Stimulated activated CD4-positive, alpha-beta T cell treated with anti-CD3 and anti-CD28 coated beads, Interleukin-4, amount 100 ng/mL, for 4 hours (primary cell): Measurements from ENCODE around the gene ZNF618.

ENCODE experiments used
- DNase-seq, 2 experiments: peaks; one replicate each; pipeline ENCODE4 v3.0.0-alpha.2; 2020

The ZNF618 gene

GRCh38 chr9:113962396-113962795 lies 86.3 kb downstream of the ZNF618 start:
- no peak for DNase-seq

DNA sequence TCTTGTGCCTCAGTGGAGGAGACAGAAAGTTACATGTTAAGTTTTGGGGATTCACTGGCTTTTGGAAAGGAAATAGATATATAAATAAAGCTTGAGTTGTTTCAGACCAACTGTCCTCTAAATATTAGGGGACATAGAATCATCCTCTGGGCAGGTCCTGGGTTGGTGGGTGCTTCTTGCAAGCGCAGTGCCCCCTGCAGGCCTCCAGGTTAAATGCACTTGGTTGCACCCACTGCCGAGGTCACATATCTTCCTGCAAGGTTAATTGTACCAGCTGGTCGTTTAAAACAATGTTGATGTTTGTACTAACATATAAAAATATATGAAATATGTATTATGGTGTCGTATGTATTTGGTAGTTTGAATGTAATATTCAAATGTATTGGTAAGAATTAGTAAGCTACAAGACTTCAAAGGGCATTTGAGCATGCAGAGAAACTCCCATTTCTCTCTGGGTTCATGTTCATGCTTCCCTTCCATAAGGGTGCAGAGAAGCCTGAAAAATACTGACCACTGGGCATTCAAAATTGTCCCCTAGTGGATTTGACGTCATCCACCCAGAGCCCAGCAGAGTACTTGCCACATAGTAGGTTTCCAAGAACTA lies 87.0 kb downstream of the ZNF618 start:
- peak; percentile 4 to 5 for DNase-seq

GRCh38 chr9:113963696-113964494 lies 87.8 kb downstream of the ZNF618 start:
- no peak for DNase-seq

- DNase-seq = no peak
These were observed 88.5 kb downstream of the ZNF618 start for GRCh38 chr9:113964495-113965170.

GRCh38 chr9:113966394-113966793 lies 90.3 kb downstream of the ZNF618 start:
- DNase-seq = no peak

- no peak for DNase-seq
These were observed 91.3 kb downstream of the ZNF618 start for GRCh38 chr9:113967380-113967779.

DNA sequence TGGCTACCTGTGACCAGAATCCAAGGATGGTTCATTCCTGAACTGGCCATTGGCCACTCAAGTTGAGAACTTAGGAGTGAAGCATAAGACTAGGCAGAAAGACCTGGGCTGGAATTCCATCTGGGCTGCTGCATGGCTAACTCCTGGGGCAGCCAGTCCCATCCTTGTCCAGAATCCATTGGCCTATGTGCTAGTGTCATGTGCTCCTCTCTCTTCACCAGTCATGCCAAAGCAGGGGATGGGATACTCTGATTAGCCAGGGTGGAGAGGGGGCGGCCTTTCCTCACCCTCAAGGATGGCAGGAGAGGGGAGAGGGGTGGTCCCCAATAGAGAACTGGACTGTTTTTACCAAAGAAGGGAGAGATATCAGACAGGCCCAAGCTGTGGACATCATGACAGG lies 93.2 kb downstream of the ZNF618 start:
- DNase-seq = no peak

DNA sequence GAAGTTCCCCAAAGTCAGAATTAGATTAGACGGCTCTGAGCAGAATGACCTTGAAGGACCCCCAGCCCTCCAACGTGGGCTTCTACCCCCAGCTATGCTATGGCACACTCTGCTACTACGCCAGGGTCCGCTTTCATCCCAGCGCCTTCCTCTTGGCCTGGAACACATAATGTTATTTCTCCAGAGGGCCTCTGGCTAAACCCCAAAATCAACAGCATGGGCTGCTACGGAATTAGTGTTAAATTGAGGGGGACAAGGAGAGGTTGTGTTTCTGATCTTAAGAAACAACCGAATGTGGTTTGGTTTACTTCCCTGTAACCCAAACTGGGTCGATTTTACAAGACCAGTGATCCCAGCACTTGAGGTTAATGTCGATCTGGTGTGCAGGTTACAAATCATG lies 97.1 kb downstream of the ZNF618 start:
- no peak for DNase-seq

DNA sequence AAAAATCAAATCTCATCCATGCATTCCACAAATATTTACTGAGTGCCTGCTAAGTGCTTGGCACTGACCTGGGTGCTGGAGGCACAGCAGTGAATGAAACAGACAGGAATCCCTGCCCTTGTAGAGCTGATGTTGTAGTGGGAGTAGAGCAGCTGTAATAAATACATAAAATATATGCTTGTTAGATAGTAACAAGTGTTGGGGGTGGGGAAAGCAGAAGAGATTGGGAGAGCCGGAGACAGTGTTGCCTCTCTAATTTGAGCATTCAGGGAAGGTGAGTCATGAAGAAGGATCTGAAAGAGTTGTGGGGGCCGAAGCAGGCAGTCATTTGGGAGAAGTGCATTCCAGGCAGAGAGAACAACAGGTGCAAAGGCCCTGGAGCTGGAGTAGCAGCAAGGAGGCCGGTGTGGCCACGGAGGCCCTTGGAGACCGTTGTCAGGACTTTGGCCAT lies 97.9 kb downstream of the ZNF618 start:
- DNase-seq = no peak

DNA sequence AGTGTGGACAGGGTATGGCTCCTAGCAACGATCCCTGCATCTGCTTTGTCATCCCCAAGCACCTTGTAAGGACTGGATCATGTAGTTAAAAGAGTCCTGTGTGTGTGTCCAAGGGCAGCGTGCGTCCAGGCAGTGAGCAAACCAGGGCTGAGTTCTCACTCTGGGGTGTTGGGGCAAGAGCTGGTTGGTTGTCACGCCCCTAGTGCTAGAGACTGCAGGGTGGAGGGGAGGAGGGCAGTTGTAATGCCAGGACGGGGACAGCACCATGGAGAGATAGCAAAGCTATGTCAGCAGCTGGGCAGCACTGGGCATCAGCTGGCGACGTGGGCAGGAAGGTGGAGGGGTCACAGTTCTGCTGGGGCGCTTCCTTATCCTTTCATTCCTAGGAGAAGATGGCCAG lies 100.8 kb downstream of the ZNF618 start:
- no peak for DNase-seq

DNA sequence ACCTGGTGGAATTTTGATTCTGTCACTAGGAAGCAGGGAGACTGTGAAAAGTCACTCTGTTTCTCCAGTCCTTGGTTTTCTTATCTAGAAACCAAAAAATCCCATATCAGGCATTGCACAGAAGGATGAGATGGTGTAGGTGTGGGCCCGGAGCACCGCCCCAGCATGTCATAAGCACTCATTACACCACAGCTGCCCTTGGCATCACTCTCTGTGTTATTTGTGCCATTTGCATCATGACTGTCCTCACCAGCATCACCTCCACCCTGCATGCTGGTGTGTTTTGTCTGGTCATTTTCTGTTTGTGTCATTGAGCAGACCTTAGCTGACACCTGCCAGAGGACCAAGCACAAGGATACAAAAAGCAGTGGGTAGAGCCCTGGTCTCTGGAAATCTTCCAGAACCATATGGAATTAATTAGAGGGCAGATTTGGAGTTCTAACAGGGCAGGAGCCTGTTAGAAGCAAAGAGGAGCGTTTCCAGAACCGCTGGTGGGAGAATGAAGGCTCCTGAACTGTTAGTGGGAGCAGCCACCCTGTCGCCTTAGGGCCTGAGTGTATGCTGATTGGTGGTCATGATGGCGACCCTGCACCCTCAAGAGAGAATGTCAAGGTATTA lies 102.7 kb downstream of the ZNF618 start:
- DNase-seq = no peak

DNA sequence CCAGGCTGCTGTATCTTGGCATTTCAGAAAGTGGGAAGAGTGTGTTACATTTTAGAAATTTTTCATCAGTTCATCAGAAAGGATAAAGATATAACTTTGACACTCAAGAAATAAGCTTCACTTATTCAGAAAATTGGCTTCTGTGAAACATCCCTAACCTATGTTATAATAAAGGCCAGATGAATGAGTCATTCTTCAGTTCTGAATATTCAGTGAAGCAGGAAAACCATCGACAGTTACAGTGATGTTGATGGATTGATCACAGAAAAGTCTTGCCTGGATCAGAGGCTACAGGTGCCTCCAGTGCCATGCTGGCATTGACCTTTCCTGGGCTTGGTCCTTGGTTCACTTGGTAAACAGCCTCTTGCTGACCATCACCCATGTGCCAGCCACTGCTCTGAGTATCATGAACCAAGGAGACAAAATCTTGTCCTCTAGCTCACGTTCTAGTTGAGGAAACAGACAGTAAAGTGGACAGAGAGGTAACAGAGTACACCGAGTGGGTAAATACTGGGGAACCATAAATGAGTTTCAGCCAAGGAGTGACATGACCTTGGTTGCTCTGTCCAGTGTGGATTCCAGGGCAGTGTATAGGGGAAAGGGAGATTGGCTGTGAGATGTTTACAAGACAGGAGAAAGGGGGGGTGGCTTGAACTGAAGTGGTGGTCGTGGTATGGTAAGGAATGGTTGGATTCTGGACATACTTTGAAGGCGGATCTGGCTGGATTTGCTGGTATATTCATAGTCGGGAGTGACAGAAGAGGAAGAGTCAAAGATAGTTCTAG lies 103.4 kb downstream of the ZNF618 start:
- no peak for DNase-seq

- DNase-seq = no peak
These were observed 108.7 kb downstream of the ZNF618 start for GRCh38 chr9:113984639-113985380.

GRCh38 chr9:113985968-113986585 lies 110.0 kb downstream of the ZNF618 start:
- no peak for DNase-seq

DNA sequence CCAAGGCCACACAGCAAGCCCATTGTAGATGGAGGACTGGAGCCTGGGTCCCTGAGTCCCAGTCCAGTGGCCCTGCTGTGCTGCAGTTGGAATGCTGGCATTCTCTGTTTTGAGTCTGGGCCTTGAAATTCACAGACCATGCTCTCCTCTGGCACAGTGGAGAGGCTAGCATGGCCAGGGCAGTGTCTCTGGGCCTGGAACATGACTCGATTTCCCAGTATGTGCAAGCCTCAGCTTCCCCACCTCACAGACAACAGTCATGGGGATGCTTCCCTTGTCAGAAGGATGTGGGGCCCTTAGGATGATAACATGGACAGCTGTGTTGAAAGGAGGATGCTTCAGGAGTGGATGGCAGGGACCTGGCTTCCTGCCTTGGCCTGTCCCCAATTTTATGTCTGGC lies 110.8 kb downstream of the ZNF618 start:
- no peak for DNase-seq

DNA sequence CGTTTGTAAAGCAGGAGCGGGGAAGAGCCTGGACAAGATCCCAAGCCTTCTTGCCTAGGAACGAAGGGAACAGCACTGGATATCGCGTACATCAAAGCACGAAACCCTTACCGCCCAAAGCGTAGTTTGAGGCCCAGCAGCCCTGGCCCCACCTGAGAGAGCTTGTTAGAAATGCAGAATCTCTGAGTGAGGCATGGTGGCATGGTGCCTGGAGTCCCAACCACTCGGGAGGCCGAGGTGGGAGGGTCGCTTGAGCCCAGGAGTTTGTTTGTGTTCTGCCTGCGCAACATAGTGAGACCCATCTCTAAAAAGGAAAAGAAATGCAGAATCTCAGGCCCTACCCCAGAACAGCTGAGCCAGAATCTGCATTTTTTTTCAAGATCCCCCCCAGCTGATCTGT lies 111.4 kb downstream of the ZNF618 start:
- no peak for DNase-seq

DNA sequence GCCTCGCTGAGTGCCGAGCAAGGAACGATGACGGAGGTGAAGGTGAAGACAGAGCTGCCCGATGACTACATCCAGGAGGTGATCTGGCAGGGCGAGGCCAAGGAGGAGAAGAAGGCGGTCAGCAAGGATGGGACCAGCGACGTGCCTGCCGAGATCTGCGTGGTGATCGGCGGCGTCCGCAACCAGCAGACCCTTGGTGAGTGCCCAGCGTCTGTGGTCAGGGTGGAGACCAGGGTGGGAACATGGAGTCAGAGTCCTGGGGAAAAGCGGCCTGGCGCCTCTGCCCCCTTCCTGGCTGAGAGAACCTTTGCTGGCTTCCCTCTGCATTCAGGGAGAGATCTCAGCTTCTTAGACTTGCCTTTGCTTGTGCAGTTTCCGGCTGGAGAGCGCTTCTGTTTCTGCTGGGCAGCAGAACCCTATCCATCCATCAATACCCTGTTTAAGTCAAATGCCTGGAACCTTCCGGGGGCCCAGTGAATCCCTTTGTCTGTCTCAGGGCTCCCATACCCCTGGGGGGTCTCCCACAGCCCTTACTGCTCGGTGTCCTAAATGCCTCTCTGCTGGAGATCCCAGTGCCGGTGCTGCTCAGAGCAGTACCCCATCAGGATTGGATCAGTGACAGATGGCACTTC lies 112.4 kb downstream of the ZNF618 start:
- DNase-seq = no peak

GRCh38 chr9:113989017-113989713 lies 113.1 kb downstream of the ZNF618 start:
- no peak for DNase-seq

GRCh38 chr9:113989714-113990569 lies 113.8 kb downstream of the ZNF618 start:
- DNase-seq = no peak

- DNase-seq = no peak
These were observed 114.4 kb downstream of the ZNF618 start for GRCh38 chr9:113990570-113990907.
